Thyroid gland (tissue), 4 donors: ENCODE data around the gene TTYH1.

ENCODE experiments used
- POLR2A ChIP-seq, 2 donors: fragments of 450-650 bp; IDR thresholded peaks; one replicate each; pipeline ENCODE4 v1.6.1; 2017; ENCODE audit warnings: antibody characterized with exemption in 2 of 2, mild to moderate bottlenecking in 2 of 2, moderate library complexity in 1 of 2
- TF ChIP-seq, protein P1 (sequence below), 6 experiments: fragments of 200-600 bp in 3 of 6; fragments of 450-650 bp in 3 of 6; sonication (generic) in 3 of 6; IDR thresholded peaks; one replicate each; pipeline ENCODE4 v1.5.1; 2016 to 2019; ENCODE audit warnings: antibody characterized with exemption in 6 of 6, mild to moderate bottlenecking in 2 of 6, inconsistent platforms in 1 of 6, moderate library complexity in 1 of 6

GRCh38 chr19:54449701-54450069 is 34.4 kb downstream of the TTYH1 start:
- no peak for TF ChIP-seq POLR2A (IDR thresholded peaks at IDR 0.05)
- TF ChIP-seq, protein P1, sequence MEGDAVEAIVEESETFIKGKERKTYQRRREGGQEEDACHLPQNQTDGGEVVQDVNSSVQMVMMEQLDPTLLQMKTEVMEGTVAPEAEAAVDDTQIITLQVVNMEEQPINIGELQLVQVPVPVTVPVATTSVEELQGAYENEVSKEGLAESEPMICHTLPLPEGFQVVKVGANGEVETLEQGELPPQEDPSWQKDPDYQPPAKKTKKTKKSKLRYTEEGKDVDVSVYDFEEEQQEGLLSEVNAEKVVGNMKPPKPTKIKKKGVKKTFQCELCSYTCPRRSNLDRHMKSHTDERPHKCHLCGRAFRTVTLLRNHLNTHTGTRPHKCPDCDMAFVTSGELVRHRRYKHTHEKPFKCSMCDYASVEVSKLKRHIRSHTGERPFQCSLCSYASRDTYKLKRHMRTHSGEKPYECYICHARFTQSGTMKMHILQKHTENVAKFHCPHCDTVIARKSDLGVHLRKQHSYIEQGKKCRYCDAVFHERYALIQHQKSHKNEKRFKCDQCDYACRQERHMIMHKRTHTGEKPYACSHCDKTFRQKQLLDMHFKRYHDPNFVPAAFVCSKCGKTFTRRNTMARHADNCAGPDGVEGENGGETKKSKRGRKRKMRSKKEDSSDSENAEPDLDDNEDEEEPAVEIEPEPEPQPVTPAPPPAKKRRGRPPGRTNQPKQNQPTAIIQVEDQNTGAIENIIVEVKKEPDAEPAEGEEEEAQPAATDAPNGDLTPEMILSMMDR (IDR thresholded peaks at IDR 0.05) = no peak
